Prostate gland (tissue), 2 donors: ENCODE results near the gene ADGRD1. TPM values are rescaled to one million over a fixed set of nuclear protein-coding genes. Genes with fewer than 3 reads are reported as not detected.

Experiments used
- DNase-seq: peaks from one replicate; pipeline ENCODE4 v3.0.0-alpha.2; 2019; ENCODE audit warnings: low spot score
- H3K27ac ChIP-seq, 2 donors: fragments of 200-600 bp; sonication (generic); 2 replicates each; pipeline ENCODE4 v1.5.1; 2017 to 2019
- H3K27me3 ChIP-seq: fragments of 200-600 bp; sonication (generic); replicated peaks from 2 replicates; pipeline ENCODE4 v1.5.1; 2019; ENCODE audit not compliant: insufficient read depth
- H3K36me3 ChIP-seq, 2 donors: fragments of 200-600 bp; sonication (generic); 1 replicate in 1 of 2; 2 replicates in 1 of 2; pipeline versions ENCODE4 v1.5.1 to v1.8.1; 2017 to 2019
- H3K4me1 ChIP-seq: fragments of 200-600 bp; sonication (generic); replicated peaks from 2 replicates; pipeline ENCODE4 v1.5.1; 2019
- H3K4me3 ChIP-seq, 2 donors: fragments of 200-600 bp; sonication (generic); 2 replicates each; pipeline ENCODE4 v1.5.1; 2017 to 2019
- H3K9me3 ChIP-seq: fragments of 200-600 bp; sonication (generic); 2 replicates; pipeline ENCODE4 v1.5.1; 2017
- CTCF ChIP-seq, 4 experiments: fragments of 200-600 bp in 2 of 4; fragments of 450-650 bp in 2 of 4; sonication (generic) in 2 of 4; IDR thresholded peaks; 1 replicate in 3 of 4; 2 replicates in 1 of 4; pipeline ENCODE4 v1.5.1; 2016 to 2019; ENCODE audit warnings: antibody characterized with exemption in 4 of 4, mild to moderate bottlenecking in 2 of 4, moderate library complexity in 2 of 4
- POLR2A ChIP-seq: fragments of 450-650 bp; IDR thresholded peaks from one replicate; pipeline ENCODE4 v1.6.1; 2016; ENCODE audit warnings: antibody characterized with exemption, mild to moderate bottlenecking
- POLR2AphosphoS5 ChIP-seq: sonication (generic); formaldehyde crosslinking; IDR thresholded peaks from one replicate; pipeline ENCODE4 v1.6.1; 2017; ENCODE audit warnings: antibody characterized with exemption
- WGBS: methylation state at CpG from one replicate; pipeline ENCODE4 v1.1.5; 2018; 5-methylcytosine and 5-hydroxymethylcytosine counted together
- intact Hi-C: fragments of 100-400 bp; cut with DNase I; formaldehyde crosslinking; loops from one replicate; pipeline ENCODE4 v1.14.2; 2022
- total RNA-seq, 2 donors: library from RNA; depleted of rRNA; stranded (reverse); fragments of >200 nt; gene quantifications; one replicate each; pipeline ENCODE4 v1.1.0, GENCODE V29; 2016

ADGRD1 gene
- total RNA-seq, 2 donors from 2014 or later = 4.3 to 20.9 TPM

- intact Hi-C loops = no loop called here
- Histone ChIP-seq H3K36me3 (no peaks in the 10 kb centered on the region), H3K27me3 (no peaks in the 10 kb centered on the region), H3K9me3 (no peaks in the 10 kb centered on the region), H3K27ac (no peak overlapping the region), H3K4me1 (no peaks in the 10 kb centered on the region), H3K4me3 (no peak overlapping the region)
- 86% methylated on average over 3 of the region's 3 CpGs for WGBS
- DNase-seq = no peak
- TF ChIP-seq CTCF (IDR thresholded peaks at IDR 0.05) = no peak
- TF ChIP-seq POLR2AphosphoS5 = no peak
- TF ChIP-seq POLR2A = no peak
Observed at GRCh38 chr12:131111446-131111845, 157.7 kb downstream of the ADGRD1 start.

GRCh38 chr12:131112021-131112420 lies 158.3 kb downstream of the ADGRD1 start:
- intact Hi-C loops = no loop called here
- no peaks in the 10 kb centered on the region for H3K27me3 ChIP-seq
- DNase-seq = no peak
- no peak overlapping the region for H3K27ac ChIP-seq
- H3K9me3 ChIP-seq = no peaks in the 10 kb centered on the region
- WGBS = 75% methylated on average over 1 of the region's 1 CpG
- no peak overlapping the region for H3K4me3 ChIP-seq
- no peaks in the 10 kb centered on the region for H3K36me3 ChIP-seq
- peak; percentile 8 for TF ChIP-seq POLR2AphosphoS5
- TF ChIP-seq CTCF (IDR thresholded peaks at IDR 0.05) = no peak
- no peak for TF ChIP-seq POLR2A
- no peaks in the 10 kb centered on the region for H3K4me1 ChIP-seq

- intact Hi-C loops = no loop called here
- no peak overlapping the region for H3K4me3 ChIP-seq
- H3K36me3 ChIP-seq = no peaks in the 10 kb centered on the region
- H3K27me3 ChIP-seq = no peaks in the 10 kb centered on the region
- TF ChIP-seq CTCF (IDR thresholded peaks at IDR 0.05) (no peak), POLR2AphosphoS5 (no peak), POLR2A (no peak)
- no peak for DNase-seq
- no peaks in the 10 kb centered on the region for H3K4me1 ChIP-seq
- WGBS = 72% methylated on average over 4 of the region's 4 CpGs
- H3K27ac ChIP-seq = no peak overlapping the region
- no peaks in the 10 kb centered on the region for H3K9me3 ChIP-seq
Observed at GRCh38 chr12:131112700-131113290, 159.1 kb downstream of the ADGRD1 start.

- no peak for DNase-seq
- TF ChIP-seq POLR2A (no peak), POLR2AphosphoS5 (no peak), CTCF (IDR thresholded peaks at IDR 0.05) (no peak)
- H3K4me1 ChIP-seq = no peaks in the 10 kb centered on the region
- no peaks in the 10 kb centered on the region for H3K9me3 ChIP-seq
- H3K4me3 ChIP-seq = no peak overlapping the region
- intact Hi-C loops = no loop called here
- no peak overlapping the region for H3K27ac ChIP-seq
- H3K27me3 ChIP-seq = no peaks in the 10 kb centered on the region
- 66% methylated on average over 18 of the region's 18 CpGs for WGBS
- H3K36me3 ChIP-seq = no peaks in the 10 kb centered on the region
Observed at GRCh38 chr12:131113568-131114270, 160.0 kb downstream of the ADGRD1 start.

GRCh38 chr12:131114271-131114670 lies 160.6 kb downstream of the ADGRD1 start:
- intact Hi-C loops = no loop called here
- Histone ChIP-seq H3K36me3 (no peaks in the 10 kb centered on the region), H3K4me1 (no peaks in the 10 kb centered on the region), H3K27me3 (no peaks in the 10 kb centered on the region), H3K27ac (no peak overlapping the region), H3K9me3 (no peaks in the 10 kb centered on the region), H3K4me3 (no peak overlapping the region)
- DNase-seq = no peak
- TF ChIP-seq CTCF (IDR thresholded peaks at IDR 0.05) (no peak), POLR2A (no peak), POLR2AphosphoS5 (no peak)
- WGBS = 61% methylated on average over 5 of the region's 5 CpGs
